WTC11 (cell line): ENCODE measurements around the gene PRKAG2.

Source experiments
- CTCF ChIP-seq: fragments of 200-600 bp; IDR thresholded peaks from 2 replicates; pipeline ENCODE4 v1.8.0; 2022; ENCODE audit warnings: antibody characterized with exemption
- E2F5 ChIP-seq: sonication (generic); formaldehyde crosslinking; IDR thresholded peaks from 2 replicates; pipeline ENCODE4 v1.8.1; 2022; ENCODE audit warnings: mild to moderate bottlenecking, moderate library complexity, missing genetic modification reagents
- ESRRA ChIP-seq: sonication (generic); formaldehyde crosslinking; IDR thresholded peaks from 2 replicates; pipeline ENCODE4 v1.8.1; 2022; ENCODE audit warnings: mild to moderate bottlenecking, missing genetic modification reagents, borderline replicate concordance
- FOXK1 ChIP-seq: sonication (generic); formaldehyde crosslinking; IDR thresholded peaks from 2 replicates; pipeline ENCODE4 v1.8.0; 2022; ENCODE audit warnings: mild to moderate bottlenecking, moderate library complexity, missing genetic modification reagents
- MAX ChIP-seq: sonication (generic); formaldehyde crosslinking; IDR thresholded peaks from 2 replicates; pipeline ENCODE4 v1.8.0; 2022; ENCODE audit warnings: mild to moderate bottlenecking, missing genetic modification reagents
- NR3C1 ChIP-seq: sonication (generic); formaldehyde crosslinking; conservative IDR thresholded peaks from 2 replicates; pipeline ENCODE4 v1.8.1; 2023; ENCODE audit warnings: low read depth, mild to moderate bottlenecking, missing genetic modification reagents
- TP53 ChIP-seq: sonication (generic); formaldehyde crosslinking; IDR thresholded peaks from 2 replicates; pipeline ENCODE4 v1.8.1; 2023; ENCODE audit warnings: mild to moderate bottlenecking, missing genetic modification reagents
- ZNF263 ChIP-seq: sonication (generic); formaldehyde crosslinking; IDR thresholded peaks from 2 replicates; pipeline ENCODE4 v1.8.1; 2022; ENCODE audit warnings: low read depth, mild to moderate bottlenecking, moderate library complexity, missing genetic modification reagents

DNA sequence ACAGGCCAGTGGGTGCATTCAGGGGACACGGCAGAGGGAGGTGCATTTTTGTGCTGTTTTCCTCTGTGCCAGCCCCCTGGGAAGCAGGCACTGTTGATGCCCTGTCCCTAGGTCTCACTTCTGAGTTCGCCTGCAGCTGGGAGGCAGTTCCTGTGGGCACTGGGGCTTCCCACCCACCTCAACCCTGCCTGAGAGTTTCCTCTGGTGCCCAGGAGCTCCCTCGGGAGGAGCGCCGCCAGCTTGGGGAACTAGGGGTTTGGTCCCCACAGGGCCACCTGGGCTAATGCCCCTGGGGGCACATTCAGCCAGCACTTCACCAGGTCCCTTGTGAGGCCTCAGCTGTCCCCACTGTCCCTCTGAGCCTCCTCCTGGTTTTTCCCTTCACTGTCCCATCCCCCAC, 179.0 kb downstream of the PRKAG2 start:
- no peak for TF ChIP-seq CTCF
- TF ChIP-seq ZNF263 (CRISPR knock-in tag): no peak
- no peak for TF ChIP-seq MAX (CRISPR knock-in tag)
- TF ChIP-seq ESRRA: no peak
- no peak for TF ChIP-seq NR3C1
- no peak for TF ChIP-seq TP53
- TF ChIP-seq FOXK1 (CRISPR knock-in tag): no peak
- TF ChIP-seq E2F5: no peak
